ENCODE results near the gene MRS2.

GRCh38 chr6:24353861-24354260 is 48.9 kb upstream of the MRS2 start:
- no peak for TF ChIP-seq CTCF (IDR thresholded peaks at IDR 0.05)
- TF ChIP-seq POLR2A (IDR thresholded peaks at IDR 0.05): no peak

All from right lobe of liver (tissue), 4 donors.